Cardiac muscle cell (in vitro differentiated cells and primary cell): Measurements from ENCODE around the gene TCF12. TPM values are rescaled to one million over a fixed set of nuclear protein-coding genes. Genes with fewer than 3 reads are reported as not detected.

Experiments
- DNase-seq, 2 donors: peaks; one replicate each; pipeline versions ENCODE4 v3.0.0 to v3.0.0-alpha.2; 2010 to 2017; ENCODE audit warnings: low read depth in 1 of 2, low spot score in 1 of 2
- H3K27ac ChIP-seq: fragments of 200-600 bp; sonication (generic); 2 replicates; pipeline ENCODE4 v1.5.1; 2016
- H3K27me3 ChIP-seq: fragments of 200-600 bp; sonication (generic); 2 replicates; pipeline ENCODE4 v1.6.0; 2016; ENCODE audit warnings: control low read depth
- H3K36me3 ChIP-seq: fragments of 200-600 bp; sonication (generic); 2 replicates; pipeline ENCODE4 v1.5.1; 2016; ENCODE audit warnings: control low read depth
- H3K4me1 ChIP-seq: fragments of 200-600 bp; sonication (generic); 2 replicates; pipeline ENCODE4 v1.8.1; 2017; ENCODE audit warnings: low read depth, mild to moderate bottlenecking, mixed run types
- H3K4me3 ChIP-seq: fragments of 200-600 bp; sonication (generic); 2 replicates; pipeline ENCODE4 v1.5.1; 2016; ENCODE audit warnings: mild to moderate bottlenecking
- H3K9me3 ChIP-seq: fragments of 200-600 bp; sonication (generic); 2 replicates; pipeline ENCODE4 v1.5.1; 2017; ENCODE audit warnings: low read depth, mild to moderate bottlenecking, control low read depth
- polyA plus RNA-seq: library from polyadenylated mRNA; unstranded; fragments of >200 nt; fragmentation: Nextera tagmentation; extraction: Ambion mirVana; gene quantifications from 2 replicates; pipeline ENCODE4 v1.2.1, GENCODE V29; 2016
- total RNA-seq: library from RNA; depleted of rRNA; stranded (reverse); fragments of >200 nt; gene quantifications from 2 replicates; pipeline ENCODE4 v1.2.3, GENCODE V29; 2016
- TF ChIP-seq, protein P1 (sequence below): IDR thresholded peaks from 2 replicates; pipeline ENCODE4 v1.5.1; 2012; ENCODE audit warnings: low read depth, mild to moderate bottlenecking, low read length

Gene TCF12
- total and polyA plus RNA-seq, 2 experiments from 2014 or later, result 42.6 to 137 TPM

DNA sequence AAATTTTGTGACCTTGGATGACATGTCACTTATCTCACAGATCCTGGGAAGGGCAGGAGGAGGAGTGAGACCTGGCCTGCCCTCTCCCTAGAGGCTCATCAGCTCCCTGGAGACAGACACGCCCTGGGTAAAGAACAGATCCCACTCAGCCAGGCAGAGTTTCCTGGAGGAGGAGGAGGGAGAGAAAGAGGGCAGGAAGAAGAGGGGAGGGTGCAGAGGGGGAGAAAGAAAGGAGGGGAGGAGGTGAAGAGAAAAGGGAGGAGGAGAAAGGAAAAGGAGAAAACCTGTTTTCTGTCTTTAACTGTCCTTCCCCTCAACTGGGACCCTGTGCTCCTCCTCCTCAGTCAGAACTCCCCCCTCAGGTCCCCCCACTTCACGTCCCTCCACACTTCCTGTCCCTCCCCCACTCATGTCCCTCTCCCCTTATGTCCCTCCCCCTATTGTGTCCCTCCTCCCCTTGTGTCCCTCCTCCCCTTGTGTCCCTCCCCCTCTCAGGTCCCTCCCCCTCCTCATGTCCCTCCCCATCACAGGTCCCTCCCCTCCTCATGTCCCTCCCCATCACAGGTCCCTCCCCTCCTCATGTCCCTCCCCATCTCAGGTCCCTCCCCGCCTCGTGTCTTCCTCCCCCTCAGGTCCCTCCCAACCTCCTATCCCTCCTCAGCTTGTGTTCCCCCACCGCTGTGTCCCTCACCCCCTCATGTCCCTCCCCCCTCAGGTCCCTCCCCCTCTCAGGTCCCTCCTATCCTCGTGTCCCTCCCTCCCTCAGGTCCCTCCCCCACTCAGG is 405.6 kb downstream of the TCF12 start:
- H3K9me3 ChIP-seq, result no peaks in the 10 kb centered on the region
- peaks cover 6% of the 10 kb centered on the region for H3K4me1 ChIP-seq
- H3K36me3 ChIP-seq, result no peaks in the 10 kb centered on the region
- no peak for DNase-seq
- H3K4me3 ChIP-seq, result no peak overlapping the region
- TF ChIP-seq, protein P1, sequence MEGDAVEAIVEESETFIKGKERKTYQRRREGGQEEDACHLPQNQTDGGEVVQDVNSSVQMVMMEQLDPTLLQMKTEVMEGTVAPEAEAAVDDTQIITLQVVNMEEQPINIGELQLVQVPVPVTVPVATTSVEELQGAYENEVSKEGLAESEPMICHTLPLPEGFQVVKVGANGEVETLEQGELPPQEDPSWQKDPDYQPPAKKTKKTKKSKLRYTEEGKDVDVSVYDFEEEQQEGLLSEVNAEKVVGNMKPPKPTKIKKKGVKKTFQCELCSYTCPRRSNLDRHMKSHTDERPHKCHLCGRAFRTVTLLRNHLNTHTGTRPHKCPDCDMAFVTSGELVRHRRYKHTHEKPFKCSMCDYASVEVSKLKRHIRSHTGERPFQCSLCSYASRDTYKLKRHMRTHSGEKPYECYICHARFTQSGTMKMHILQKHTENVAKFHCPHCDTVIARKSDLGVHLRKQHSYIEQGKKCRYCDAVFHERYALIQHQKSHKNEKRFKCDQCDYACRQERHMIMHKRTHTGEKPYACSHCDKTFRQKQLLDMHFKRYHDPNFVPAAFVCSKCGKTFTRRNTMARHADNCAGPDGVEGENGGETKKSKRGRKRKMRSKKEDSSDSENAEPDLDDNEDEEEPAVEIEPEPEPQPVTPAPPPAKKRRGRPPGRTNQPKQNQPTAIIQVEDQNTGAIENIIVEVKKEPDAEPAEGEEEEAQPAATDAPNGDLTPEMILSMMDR, result no peak
- H3K27me3 ChIP-seq, result no peaks in the 10 kb centered on the region
- H3K27ac ChIP-seq, result no peak overlapping the region

DNA sequence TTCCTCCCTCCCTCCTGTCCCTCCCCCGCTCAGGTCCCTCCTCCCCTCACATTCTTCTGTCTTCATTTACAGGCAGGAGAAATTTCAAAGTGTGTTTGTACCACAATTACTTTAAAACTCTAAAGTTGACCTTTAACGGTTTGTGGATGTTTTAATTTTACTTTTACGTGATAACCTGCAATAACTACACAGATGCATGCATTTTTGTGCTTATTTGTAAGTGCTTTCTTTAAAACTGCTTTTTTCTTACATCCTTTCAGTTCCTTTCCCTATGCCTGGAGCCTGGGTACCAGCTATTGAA is 406.1 kb downstream of the TCF12 start:
- H3K4me1 ChIP-seq, result peaks cover 6% of the 10 kb centered on the region
- no peaks in the 10 kb centered on the region for H3K27me3 ChIP-seq
- no peaks in the 10 kb centered on the region for H3K9me3 ChIP-seq
- TF ChIP-seq, protein P1, result no peak
- H3K27ac ChIP-seq, result no peak overlapping the region
- no peak for DNase-seq
- no peaks in the 10 kb centered on the region for H3K36me3 ChIP-seq
- H3K4me3 ChIP-seq, result no peak overlapping the region

DNA sequence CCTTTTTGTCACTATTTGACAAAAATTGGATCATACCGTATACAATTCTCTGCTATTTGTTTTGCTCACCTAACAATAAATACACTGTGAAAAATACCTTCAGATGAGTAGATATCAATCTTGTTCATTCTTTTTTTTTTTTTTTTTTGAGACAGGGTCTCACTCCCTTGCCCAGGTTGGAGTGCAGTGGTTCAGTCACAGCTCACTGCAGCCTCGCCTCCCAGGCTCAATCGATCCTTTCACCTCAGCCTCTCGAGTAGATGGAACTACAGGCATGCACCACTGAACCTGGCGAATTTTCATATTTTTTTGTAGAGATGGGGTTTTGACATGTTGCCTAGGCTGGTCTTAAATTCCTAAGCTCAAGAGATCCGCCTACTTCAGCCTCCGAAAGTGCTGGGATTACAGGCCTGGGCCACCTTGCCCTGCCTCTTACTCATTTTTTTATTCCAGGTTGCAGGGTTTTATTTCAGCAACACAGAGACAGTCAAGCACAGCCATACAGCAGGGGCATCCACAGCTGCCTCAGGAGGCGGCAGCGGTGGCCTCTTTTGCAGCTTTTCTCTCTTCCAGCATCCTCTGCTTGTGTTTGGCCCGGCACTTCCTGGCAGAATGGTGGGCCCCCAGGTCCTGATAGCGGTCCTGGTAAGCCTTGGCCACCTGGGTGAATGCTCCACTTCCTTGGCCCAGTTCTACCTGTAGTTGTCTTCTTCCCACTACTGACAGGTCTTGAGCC is 406.7 kb downstream of the TCF12 start:
- H3K4me3 ChIP-seq, result no peak overlapping the region
- TF ChIP-seq, protein P1, result no peak

DNA sequence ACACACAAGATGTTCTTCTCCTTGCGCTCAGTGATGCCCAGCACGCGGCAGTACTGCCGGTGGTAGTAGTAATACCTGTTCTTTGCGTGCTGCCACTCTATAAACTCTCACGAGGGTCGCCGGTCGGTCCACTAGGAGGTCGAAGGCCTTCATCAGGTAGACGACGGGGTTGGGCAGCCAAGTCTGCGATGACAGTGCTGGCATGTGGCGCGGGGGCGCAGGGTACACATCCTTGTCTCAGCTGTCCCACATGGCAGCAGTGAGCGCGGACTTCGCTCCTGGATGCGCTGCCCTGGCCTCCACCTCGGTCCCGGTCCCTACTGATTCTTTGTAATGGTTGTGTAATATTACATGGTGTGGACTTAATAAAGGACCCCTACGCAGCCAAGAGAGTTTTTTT is 407.8 kb downstream of the TCF12 start:
- Histone ChIP-seq H3K36me3 (no peaks in the 10 kb centered on the region), H3K4me3 (no peak overlapping the region), H3K4me1 (peaks cover 6% of the 10 kb centered on the region), H3K9me3 (no peaks in the 10 kb centered on the region), H3K27ac (no peak overlapping the region), H3K27me3 (no peaks in the 10 kb centered on the region)
- TF ChIP-seq, protein P1, result no peak
- no peak for DNase-seq

More for the DNA sequence above, 406.7 kb downstream of the TCF12 start:
- H3K9me3 ChIP-seq, result no peaks in the 10 kb centered on the region
- H3K27me3 ChIP-seq, result no peaks in the 10 kb centered on the region
- no peak for DNase-seq
- no peak overlapping the region for H3K27ac ChIP-seq
- peaks cover 6% of the 10 kb centered on the region for H3K4me1 ChIP-seq
- H3K36me3 ChIP-seq, result no peaks in the 10 kb centered on the region

DNA sequence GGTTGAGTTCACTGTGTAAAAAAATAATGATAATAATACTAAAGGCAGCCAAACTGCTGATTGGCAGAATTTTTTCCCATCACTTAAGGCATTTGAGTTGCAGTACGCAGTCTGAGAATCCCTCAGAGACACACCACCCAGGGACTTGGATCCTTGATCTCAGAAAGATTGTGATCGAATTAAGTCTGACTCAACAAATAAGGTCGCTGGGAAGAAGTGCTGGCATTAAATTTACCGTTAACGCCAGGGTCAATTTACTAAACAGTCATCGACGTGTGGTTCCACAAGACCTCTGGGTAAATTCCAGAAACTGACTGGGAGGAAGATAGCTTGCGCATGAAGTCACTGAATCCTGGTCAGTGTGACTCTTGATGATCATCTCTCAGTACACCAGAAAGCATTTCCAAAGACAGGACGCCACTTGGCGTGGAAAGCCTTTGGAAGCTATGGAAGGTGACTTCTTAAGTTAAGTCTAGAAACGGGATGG is 409.6 kb downstream of the TCF12 start:
- Histone ChIP-seq H3K4me3 (no peak overlapping the region), H3K4me1 (peaks cover 6% of the 10 kb centered on the region), H3K9me3 (no peaks in the 10 kb centered on the region), H3K27me3 (no peaks in the 10 kb centered on the region), H3K36me3 (no peaks in the 10 kb centered on the region), H3K27ac (no peak overlapping the region)
- DNase-seq, result peak in 1 of 2 donors; percentile 85
- TF ChIP-seq, protein P1, result no peak
